ENCODE data around the gene BEND5.

The BEND5 gene

GRCh38 chr1:48678710-48679505 is 97.8 kb downstream of the BEND5 start:
- no peak for DNase-seq

Measured in NCI-H524 (cell line).